GM19035 (cell line): Measurements from ENCODE around the gene HK3.

Experiments
- ATAC-seq: cut with Tn5 transposase; IDR thresholded peaks from one replicate; pipeline ENCODE4 v1.9.1; 2021; ENCODE audit not compliant: unreplicated experiment

Gene HK3, protein sequence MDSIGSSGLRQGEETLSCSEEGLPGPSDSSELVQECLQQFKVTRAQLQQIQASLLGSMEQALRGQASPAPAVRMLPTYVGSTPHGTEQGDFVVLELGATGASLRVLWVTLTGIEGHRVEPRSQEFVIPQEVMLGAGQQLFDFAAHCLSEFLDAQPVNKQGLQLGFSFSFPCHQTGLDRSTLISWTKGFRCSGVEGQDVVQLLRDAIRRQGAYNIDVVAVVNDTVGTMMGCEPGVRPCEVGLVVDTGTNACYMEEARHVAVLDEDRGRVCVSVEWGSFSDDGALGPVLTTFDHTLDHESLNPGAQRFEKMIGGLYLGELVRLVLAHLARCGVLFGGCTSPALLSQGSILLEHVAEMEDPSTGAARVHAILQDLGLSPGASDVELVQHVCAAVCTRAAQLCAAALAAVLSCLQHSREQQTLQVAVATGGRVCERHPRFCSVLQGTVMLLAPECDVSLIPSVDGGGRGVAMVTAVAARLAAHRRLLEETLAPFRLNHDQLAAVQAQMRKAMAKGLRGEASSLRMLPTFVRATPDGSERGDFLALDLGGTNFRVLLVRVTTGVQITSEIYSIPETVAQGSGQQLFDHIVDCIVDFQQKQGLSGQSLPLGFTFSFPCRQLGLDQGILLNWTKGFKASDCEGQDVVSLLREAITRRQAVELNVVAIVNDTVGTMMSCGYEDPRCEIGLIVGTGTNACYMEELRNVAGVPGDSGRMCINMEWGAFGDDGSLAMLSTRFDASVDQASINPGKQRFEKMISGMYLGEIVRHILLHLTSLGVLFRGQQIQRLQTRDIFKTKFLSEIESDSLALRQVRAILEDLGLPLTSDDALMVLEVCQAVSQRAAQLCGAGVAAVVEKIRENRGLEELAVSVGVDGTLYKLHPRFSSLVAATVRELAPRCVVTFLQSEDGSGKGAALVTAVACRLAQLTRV

DNA sequence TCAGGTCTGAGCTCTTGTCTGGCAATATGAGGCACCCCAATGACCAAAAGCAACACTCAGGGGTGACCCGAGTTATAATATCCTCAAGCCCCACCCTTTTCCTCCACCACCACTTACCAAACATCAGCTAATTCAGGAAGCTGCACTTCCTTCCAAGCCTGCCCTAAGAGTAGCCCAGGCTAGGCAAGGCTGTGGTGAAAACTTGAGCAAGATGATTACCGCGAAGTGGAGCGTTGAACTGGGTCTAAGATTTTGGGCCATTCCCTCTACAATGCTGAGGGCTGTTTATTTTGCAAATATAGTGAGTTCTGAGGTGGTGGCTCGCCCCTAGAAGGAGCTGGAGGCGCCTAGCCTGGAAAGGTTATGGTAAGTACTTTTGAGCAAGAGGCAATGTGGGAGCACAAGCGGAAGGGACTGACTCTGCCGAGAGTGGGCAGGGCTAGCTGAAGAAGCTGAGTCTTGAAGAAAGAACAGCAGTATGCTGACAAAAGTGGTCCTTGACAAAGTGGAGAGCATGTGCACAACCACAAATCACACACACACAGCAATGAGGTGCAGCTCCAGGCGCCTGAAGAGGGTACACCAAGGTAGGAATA lies at the start of gene HK3:
TSS of gene HK3 (minus strand) at position 51 of the 596 bp plus-strand sequence. CDS start 3,187 bp downstream, outside the sequence.
- ATAC-seq, result no peak

DNA sequence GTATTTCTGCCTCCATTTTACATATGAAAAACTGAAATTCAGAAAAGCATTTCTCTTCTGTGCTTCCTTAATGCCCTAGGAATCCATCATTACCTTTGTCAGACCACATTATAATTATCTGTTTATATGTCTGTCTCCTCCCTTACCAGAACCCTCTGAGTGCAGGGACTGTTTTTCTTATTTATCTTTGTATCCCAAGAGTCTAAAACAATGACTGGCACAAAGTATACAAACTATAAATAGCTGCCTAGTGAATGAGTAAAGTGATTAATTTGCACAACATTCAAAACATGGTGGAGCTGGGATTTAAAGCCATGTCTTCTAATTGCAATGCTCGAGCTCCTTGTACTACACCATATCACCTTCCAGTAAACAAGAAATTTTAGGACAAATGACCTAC lies 49.3 kb upstream of the HK3 start:
- ATAC-seq, result no peak

DNA sequence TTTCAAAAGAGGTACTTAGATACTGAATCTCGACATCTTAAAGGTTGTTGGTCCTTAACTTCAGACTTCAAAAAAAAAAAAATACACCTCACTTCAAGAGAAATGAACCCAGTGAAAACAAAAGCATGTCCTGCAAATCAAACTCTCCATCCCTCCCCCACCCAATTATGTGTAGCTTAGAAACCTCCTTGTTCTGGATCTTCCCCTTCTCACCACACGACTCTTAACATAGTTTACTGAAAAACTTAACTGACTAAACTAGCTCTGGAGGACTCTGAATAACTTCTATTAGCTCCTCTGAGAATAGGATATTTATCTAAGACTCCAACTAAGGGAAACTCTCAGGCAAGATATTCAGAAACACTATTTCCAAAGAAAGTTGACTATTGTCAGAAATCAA lies 48.7 kb upstream of the HK3 start:
- ATAC-seq, result no peak

DNA sequence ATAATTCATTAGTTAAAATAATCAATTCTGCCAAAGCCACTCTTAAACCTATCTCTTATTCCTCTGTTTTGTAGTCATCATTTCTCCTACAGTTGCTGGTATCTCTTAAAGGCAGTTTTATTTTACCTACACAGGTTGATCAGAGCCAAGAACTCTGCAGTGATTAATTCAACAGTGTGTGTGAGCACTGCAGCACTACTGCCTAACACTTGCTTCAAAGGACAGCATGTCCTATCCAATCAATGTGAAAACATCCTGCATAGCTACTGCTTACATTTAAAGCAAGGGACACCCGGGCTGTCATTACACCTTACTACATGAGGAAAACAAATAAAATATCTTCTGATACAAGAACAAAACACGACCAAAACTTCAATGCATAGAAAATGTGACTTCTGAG lies 45.1 kb upstream of the HK3 start:
- no peak for ATAC-seq

DNA sequence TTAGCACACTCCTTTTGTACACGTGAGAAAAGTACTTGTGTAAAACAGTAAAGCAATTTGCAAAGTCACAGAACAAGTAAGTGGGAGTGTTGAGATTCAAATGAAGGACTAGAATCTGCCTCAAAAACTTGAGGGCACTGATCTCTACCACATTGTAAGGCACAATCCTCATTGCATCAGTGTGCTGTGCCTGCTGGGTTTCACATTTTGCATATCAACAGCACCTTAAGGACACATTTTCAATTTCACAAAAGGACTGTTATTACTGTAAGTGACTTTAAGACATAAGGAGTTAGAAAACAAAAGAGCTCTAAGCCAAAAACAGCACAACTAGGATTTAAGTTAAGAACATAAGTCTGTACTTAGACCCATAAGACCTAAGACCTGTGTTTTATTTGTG lies 44.7 kb upstream of the HK3 start:
- ATAC-seq, result no peak

DNA sequence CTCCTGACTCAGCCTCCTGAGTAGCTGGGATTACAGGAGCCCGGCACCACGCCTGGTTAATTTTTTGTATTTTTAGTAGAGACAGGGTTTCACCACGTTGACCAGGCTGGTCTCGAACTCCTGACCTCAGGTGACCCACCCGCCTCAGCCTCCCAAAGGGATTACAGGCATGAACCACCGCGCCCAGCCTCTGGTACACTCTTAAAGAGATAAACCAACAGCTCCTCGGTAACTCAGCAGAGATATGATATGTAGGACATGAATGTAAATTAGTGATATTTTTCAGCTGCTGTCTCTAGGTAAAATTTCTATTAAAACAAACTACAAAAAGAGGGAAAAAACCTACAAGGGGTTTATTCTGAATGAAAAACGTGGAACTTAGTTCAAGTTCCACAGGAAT lies 42.8 kb upstream of the HK3 start:
- ATAC-seq, result no peak

- no peak for ATAC-seq
Measured at GRCh38 chr5:176938472-176938871, 39.3 kb upstream of the HK3 start.

GRCh38 chr5:176935017-176935416 lies 35.9 kb upstream of the HK3 start:
- ATAC-seq, result no peak

DNA sequence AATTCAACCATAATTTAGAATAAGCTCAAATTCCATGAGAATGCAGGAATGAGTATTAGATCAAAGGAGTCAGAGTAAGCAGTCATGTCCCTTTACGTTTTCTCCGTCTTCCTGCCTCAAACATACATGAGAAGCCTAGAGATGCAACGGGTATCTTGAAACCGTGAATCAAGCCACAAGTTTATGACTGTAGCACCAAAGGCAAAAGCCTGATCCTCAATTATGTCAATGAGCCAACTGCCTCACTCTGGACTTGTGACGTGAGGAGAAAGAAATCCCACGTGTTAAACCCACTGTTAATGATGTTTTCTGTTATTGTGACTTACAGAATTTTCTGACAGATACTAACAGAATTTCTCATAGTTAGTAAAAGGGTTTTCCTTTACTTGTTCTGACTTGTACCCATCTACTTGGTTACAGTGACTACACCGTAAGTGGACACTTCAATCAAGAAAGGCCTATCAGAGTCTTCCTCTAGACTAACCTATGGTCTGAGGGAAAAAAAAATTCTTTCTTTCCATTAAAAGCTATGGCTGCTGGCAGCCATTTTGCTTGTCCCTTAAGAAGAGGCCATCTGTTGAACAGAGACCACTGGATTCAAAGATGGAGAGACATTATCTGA lies 35.3 kb upstream of the HK3 start:
- no peak for ATAC-seq

DNA sequence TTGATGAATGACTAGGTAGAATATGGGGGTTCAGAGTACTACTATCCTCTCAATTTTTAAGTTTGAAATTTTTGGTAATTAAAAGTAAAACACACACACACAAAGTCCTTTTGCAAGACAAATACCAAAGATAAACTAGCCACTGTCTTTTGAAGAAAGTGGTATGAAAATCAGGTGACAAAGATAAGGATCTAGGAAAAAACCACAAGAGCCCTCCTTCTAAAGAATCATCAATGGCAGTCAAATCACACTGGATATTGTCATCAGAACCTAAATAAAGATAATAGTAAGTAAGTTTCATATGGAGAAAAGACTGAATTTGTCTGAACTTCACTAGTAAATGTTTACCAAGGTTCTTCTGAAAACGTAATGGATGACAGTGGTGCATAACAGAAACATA lies 30.5 kb upstream of the HK3 start:
- ATAC-seq, result no peak

DNA sequence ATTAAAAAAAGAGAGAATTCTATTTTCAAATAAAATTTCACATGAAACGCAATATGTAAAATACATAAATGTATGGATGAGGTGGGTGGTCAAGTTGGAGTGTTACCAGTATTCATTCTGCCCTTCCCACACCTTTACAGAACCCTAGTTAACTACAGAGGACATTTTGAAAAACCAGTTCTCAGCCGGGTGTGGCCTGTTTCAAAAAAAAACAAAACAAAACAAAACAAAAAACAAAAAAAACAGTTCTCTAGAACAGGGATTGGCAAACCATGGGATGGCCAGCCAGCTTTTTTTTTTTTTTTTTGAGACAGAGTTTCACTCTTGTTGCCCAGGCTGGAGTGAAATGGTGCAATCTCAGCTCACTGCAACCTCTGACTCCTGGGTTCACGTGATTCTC lies 28.4 kb upstream of the HK3 start:
- ATAC-seq, result no peak

DNA sequence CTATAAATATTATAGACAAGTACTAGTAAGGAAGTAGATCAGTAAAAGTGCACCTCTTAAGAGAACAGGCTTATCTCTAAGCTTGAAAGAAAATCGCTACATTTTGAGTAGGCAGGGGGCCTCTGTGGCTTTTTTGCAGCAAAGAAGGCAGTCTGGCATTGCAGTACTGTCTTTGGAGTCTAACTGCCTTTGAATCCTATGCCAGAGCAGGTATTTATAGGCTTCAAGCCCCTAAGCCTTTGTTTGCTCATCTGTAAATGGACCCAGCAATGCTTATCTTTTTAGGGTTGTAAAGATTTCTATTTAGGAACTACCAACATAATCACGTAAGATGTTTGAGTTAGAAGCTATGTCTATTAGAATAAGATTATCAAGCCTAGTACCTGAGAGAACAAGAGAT lies 23.7 kb upstream of the HK3 start:
- no peak for ATAC-seq

DNA sequence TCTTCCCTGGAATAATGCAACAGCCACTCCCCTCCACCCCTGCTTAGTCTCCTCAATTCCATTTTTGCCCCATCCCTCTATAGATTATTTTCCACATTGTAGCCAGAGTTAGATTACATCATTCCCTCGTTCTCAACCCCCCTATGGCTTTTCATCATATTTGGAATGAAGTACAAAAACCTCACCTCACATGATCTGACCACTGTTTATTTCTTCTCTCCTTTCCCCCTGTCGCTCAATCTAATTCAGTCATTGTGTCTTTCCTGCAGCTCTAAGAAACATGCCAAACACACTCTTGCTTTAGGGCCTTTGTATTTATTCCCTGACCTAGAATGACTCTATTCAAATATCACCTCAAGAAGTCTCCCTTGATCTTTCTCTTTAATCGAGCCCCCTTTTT lies 22.6 kb upstream of the HK3 start:
- no peak for ATAC-seq

- ATAC-seq, result no peak
Measured at GRCh38 chr5:176918613-176919012, 19.5 kb upstream of the HK3 start.

- ATAC-seq, result no peak
Measured at GRCh38 chr5:176916337-176916736, 17.2 kb upstream of the HK3 start.

- ATAC-seq, result no peak
Measured at GRCh38 chr5:176915906-176916305, 16.8 kb upstream of the HK3 start.

GRCh38 chr5:176912115-176912514 lies 13.0 kb upstream of the HK3 start:
- ATAC-seq, result no peak

GRCh38 chr5:176908675-176909368 lies 9.7 kb upstream of the HK3 start:
- ATAC-seq, result no peak

DNA sequence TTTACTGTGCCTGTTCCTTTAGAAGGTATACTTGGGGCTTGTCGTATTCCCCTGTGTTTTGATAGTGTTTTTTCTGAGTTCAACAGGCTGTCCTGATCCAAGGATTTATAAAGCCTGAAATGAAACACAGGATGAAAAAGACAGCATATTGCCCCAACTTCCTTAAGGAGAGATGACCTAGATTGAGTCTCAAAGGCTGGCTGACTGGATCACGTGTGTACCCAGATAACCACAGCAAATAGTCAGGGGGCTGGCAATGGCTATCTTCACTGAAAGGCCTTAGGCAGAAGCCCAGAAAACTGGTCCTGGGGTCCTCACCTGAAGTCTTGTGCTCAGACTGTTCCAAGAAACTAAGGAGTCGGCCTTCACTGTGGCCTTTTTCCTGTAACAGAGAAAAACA lies 7.7 kb upstream of the HK3 start:
- no peak for ATAC-seq

DNA sequence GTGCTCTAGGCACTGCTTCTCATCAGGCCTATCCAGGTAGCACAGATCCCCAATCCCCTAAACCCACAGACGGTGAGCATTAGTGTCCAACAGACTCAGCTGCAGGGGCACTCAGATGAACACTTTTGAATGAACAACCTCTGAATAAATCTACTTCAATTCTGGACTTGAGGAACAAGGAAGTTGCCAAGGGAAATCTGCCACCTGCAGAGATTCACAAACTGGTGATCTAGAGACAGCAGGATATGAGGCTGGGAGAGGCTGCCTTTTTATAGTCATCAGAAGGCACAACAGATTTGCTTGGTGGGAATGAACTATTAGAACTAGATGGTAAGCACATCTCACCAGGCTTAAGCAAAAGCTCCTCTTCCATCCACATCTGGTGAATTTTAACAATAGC lies 7.0 kb upstream of the HK3 start:
- no peak for ATAC-seq

DNA sequence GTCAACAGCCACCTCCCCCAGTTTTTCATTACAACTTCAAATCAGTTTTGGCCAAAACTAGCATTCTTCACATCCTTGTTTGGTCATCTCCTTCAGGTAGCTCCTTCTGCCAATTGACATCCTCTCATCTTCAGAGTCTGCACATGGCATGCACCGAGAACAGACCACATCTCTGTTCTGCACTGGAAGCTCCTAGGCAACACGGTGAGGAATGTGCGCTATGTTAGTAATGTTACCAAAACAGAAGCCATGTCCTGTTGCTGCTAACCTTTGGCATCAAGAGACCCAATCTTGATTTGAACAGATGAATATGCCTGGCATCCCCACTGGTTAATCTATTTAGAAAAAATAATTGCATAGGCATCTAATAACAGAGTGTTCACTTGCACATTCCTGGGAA lies 5.1 kb upstream of the HK3 start:
- ATAC-seq, result no peak
